GM18858 (cell line): ENCODE results near the gene SIPA1L3.
A peak's percentile ranks its signal among the peaks of the same experiment; 100 is the strongest.

Source experiments
- ATAC-seq: cut with Tn5 transposase; IDR thresholded peaks from one replicate; pipeline ENCODE4 v1.9.1; 2021; ENCODE audit not compliant: unreplicated experiment

The SIPA1L3 gene

DNA sequence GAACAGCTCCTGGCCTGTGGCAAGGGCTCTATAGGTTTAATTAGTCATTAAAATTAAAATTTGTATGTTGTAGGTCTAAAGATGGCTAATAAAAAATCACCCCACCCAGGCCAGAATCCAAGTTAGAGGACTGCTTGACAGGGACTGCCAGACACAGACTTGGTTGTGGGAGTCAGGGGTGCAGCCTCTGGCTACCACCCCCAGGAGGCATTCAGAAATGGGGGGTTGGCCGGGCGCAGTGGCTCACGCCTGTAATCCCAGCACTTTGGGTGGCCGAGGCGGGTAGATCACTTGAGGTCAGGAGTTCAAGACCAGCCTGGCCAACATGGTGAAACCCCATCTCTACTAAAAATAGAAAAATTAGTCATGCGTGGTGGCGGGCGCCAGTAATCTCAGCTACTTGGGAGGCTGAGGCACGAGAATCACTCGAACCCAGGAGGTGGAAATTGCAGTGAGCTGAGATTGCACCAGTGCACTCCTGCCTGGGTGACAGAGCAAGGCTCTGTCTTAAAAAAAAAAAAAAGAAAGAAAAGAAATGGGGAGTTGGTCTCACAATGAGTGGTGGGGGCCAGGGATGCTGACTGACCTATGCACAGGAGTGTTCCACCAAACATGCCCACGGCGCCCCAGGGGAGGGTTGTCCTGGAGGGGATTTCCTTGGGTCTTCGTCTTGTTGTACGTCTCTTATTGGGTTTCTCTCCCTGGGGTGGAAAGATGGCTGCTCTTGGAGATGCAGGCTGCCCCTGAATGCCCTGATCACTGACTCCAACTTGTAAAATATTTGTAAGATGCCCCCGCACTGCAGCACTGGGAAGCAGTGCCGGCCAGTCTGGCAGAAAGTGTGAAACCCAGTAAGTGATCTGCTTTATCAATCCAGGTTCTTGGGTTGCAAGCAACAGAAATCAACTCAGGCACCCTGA is 68.8 kb downstream of the SIPA1L3 start:
- ATAC-seq = no peak

DNA sequence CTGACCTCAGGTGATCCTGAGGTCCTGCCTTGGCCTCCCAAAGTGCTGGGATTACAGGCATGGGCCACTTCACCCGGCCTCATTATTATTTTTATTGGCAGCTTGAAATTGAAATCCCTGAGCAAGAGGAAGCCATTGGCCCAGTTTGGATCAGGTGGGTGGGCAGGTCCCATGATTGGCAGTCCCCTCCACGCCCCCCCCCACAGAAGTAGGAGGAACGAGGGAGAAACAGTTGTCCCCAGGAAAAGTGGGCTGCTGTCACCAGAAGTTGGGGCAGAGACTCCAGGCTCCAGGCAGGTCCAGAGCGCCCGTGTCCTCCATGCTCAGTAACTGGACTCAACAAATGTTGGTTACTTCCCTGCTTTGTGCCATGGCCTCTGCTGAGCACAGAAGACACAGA is 70.4 kb downstream of the SIPA1L3 start:
- no peak for ATAC-seq

DNA sequence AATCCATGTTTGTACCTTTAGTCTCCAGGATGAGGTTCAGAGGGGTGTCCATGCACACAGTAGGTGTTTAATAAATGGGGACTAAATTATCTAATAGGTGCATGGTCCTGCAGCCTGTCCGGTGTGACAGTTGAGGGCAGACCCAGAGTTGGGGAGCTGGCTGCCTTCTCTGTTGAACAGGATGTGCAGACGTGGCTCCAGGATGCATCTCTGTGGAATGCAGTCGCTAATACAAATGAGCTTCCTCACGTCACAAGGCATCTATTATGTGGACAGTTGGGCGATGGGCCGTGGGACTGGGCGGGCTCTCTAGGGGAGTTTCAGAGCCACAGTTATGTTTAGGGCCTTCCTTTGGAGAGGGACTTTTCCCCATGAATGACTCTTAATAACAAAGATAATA is 71.0 kb downstream of the SIPA1L3 start:
- no peak for ATAC-seq

- ATAC-seq = peak; percentile 30
Observed at GRCh38 chr19:37979547-37980082, 72.6 kb downstream of the SIPA1L3 start.

- ATAC-seq = no peak
Observed at GRCh38 chr19:37980419-37981170, 73.6 kb downstream of the SIPA1L3 start.

DNA sequence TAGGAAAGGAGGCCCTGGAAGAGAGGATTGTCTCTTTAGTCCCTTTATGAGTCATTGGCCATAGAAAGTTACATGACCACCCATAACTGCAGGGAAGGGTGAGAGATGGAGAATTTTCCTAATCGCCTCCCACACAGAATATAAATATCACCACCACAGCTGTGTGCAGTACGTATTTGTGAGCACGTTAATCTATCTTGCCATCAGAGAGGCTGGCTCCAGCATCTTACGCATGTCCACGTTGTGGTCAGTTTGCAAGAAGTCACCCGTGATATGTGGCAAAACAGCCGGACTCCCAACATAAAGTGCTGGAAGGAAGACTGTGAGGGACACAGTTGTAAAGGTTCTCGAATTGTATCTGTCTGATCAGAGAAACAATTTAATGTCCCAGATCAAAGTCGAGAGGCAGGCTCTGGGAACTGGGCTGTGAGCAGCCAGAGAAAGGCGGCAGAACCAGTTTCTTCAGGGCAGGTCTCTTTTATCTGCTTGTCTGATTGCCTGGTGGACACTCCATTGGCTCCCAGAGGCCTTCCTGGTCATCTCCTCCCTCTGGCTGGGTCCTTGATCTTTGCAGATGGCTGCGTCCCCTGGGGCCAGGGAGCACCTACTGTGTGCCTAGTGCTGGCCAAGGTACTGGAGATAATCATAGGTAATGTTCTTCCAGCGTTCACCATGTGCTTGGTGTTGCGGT is 74.9 kb downstream of the SIPA1L3 start:
- ATAC-seq = no peak

DNA sequence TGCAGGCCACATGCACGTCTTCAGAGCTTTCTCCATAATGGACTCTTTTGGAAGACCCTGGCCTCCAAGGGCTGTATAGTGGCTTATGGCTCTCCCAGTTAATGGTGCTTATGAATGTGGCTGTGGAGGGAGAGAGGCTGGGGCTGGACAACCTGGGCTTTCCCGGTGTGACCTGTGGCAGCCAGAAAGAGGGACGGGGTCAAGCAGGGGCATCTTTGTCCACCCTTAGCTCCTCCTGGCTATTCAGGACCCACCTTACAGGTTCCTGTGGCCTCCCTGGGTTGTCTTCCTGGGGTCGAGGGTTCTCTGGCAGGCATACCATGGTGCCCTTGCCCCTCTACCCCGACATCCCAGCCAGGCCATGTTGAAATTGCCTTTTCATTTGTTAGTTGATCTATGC is 75.6 kb downstream of the SIPA1L3 start:
- ATAC-seq = no peak

DNA sequence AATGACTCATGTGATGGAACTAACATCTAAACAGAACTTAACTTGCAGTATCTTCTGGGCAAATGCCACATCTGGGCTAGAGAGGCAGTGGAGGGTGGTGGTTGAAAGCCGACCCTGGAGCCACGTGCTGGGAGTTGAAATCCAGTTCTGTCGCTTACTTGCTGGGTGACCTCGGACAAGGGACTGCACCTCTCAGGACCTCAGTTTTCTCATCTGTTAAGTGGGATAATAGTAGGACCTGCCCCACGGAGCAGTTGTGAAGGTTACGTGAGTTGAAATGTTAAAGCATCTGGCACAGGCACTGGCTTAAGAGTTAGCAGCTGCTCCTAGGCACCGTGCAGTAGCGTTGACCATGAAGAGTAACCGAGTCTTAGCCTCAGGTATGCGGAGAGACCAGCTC is 76.1 kb downstream of the SIPA1L3 start:
- no peak for ATAC-seq

DNA sequence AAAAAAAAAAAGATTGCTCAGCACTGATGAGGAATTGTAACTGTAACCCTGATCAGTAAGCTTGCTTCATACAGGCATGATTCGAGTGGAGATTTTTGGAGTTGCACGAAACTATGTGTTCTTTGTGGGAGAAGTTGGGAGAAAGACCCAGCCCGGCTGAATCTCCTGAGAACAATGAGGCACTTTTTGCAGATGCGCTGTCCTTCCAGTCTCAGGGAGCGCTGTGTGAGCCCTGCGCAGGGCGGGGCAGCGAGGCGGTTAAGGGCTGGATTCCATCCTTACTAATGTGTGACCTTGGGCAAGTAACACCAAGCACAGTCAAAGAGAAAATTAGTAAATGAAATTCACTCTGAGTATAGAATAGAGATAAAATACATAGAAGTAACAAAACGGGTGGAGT is 76.9 kb downstream of the SIPA1L3 start:
- no peak for ATAC-seq

GRCh38 chr19:37986048-37986750 is 79.2 kb downstream of the SIPA1L3 start:
- no peak for ATAC-seq

- ATAC-seq = no peak
Observed at GRCh38 chr19:37987356-37988332, 80.6 kb downstream of the SIPA1L3 start.

- no peak for ATAC-seq
Observed at GRCh38 chr19:37988758-37989635, 82.0 kb downstream of the SIPA1L3 start.

DNA sequence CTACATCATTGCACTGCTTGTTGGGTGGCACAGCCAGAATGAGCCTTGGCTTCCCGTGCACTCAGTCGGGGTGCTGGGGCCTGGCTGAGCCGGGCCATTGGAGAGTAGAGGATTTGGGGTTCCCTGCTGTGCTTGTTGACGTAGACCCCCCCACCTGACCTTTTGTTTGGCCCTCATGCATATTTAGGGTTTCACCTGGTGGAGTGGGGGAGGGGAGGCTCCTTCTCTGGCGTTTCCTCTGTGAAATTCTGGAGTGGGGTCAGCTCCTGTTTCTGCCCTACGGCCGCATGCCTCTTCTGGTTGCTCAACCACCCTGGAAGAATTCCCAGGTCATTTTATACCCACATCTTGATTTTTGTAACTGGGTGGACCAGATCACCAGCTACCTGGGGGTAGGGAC is 82.8 kb downstream of the SIPA1L3 start:
- no peak for ATAC-seq

DNA sequence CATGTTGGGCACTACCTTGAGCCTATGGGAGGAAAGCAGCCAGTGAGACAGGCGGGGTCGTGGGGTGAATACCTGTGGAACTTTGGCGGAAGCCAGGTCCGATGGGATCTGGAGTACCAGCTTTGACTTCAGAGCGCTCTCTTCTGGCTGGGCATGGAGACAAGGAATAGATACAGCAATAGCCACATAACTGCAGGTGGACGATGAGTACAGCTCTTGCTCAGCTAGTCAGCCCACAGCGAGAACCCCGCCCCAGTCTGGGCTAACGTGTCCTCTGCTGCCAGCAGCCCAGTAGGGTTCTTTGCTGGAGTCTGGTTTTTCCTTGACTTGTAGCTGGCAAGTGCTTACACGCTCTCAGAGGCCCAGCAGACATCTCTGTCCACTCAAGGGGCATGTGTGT is 83.4 kb downstream of the SIPA1L3 start:
- no peak for ATAC-seq

GRCh38 chr19:37991176-37991835 is 84.3 kb downstream of the SIPA1L3 start:
- ATAC-seq = no peak

DNA sequence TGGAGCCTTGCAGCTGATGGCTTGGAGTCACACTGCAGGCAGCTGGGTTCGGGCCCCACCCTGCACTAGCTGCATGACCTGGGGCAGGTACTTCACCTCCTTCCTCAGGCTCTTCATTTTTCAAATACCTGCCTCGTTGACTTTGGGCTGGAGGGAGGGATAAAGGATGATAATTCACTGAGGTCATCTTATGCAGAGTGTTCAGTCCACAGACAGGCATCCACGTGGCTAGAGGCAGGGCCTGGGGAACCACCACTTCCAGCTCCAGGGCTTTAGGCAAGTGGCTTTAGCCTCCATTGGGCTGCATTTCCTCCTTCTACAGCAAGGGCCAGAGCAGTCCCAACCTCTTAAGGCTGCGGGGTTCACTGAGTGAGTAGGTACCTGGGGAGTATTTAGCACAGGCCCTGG is 84.8 kb downstream of the SIPA1L3 start:
- ATAC-seq = no peak

DNA sequence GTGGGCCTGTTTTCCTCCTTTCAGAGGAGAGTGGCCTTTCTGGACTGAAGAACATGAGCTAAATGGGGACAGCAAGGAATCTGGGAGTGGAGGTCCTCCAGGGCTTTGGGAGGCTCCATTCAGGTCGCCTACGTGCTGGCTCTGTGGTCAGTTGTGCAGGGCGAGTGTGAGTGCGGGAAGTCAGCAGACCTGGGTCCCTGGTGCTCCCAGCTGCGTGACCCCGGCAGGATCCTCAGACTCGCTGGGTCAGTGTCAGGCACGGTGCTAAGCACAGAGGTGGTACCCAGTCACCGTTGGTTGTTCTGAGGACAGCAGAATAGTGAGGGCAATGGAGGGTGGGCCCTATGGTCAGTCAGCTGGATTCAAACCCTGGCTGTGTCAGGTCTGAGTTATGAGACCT is 85.8 kb downstream of the SIPA1L3 start:
- no peak for ATAC-seq

GRCh38 chr19:37994823-37995130 is 87.8 kb downstream of the SIPA1L3 start:
- no peak for ATAC-seq
